Measurements from ENCODE around the gene PCYOX1L. TPM values are rescaled to one million over a fixed set of nuclear protein-coding genes. Genes with fewer than 3 reads are reported as not detected.
A peak's percentile ranks its signal among the peaks of the same experiment; 100 is the strongest.
"Not testable (repeated sequence)": the region's sequence is repeated elsewhere in the genome, so short reads cannot be mapped to it uniquely, and the experiment has no call there.

Gene PCYOX1L
- total RNA-seq, 2 donors from 2014 or later: 14.2 to 19.7 TPM

GRCh38 chr5:149388498-149389190, 30.8 kb downstream of the PCYOX1L start:
- ATAC-seq (no peak), DNase-seq (ENCODE audit: low spot score in 2 of 2) (no peak)
- Mint-ChIP-seq H3K27ac (no peak overlapping the region), H3K36me3 (no peaks in the 10 kb centered on the region), H3K9me3 (peaks cover 0 to 5% of the 10 kb centered on the region in 2 donors)

GRCh38 chr5:149389552-149390495, 32.0 kb downstream of the PCYOX1L start:
- DNase-seq (ENCODE audit: low spot score in 2 of 2) (no peak), ATAC-seq (no peak)
- Mint-ChIP-seq H3K9me3 (peaks cover 0 to 5% of the 10 kb centered on the region in 2 donors), H3K36me3 (no peaks in the 10 kb centered on the region), H3K27ac (no peak overlapping the region)

GRCh38 chr5:149391076-149391475, 33.2 kb downstream of the PCYOX1L start:
- not testable (repeated sequence) for DNase-seq (ENCODE audit: low spot score in 2 of 2); H3K27ac Mint-ChIP-seq; ATAC-seq; H3K9me3 Mint-ChIP-seq; H3K36me3 Mint-ChIP-seq

- ATAC-seq: no peak
- no peak for DNase-seq (ENCODE audit: low spot score in 2 of 2)
- Mint-ChIP-seq H3K9me3 (peaks cover 0 to 5% of the 10 kb centered on the region in 2 donors), H3K36me3 (no peaks in the 10 kb centered on the region), H3K27ac (no peak overlapping the region)
Measured at GRCh38 chr5:149391524-149391923, 33.7 kb downstream of the PCYOX1L start.

GRCh38 chr5:149392718-149393117, 34.9 kb downstream of the PCYOX1L start:
- H3K9me3 Mint-ChIP-seq: peaks cover 0 to 5% of the 10 kb centered on the region in 2 donors
- no peak overlapping the region for H3K27ac Mint-ChIP-seq
- ATAC-seq: peak in 1 of 2 donors; percentile 65
- no peak for DNase-seq (ENCODE audit: low spot score in 2 of 2)
- H3K36me3 Mint-ChIP-seq: no peaks in the 10 kb centered on the region

- not testable (repeated sequence) for ATAC-seq; H3K36me3 Mint-ChIP-seq; DNase-seq (ENCODE audit: low spot score in 2 of 2); H3K9me3 Mint-ChIP-seq; H3K27ac Mint-ChIP-seq
Measured at GRCh38 chr5:149394996-149395395, 37.1 kb downstream of the PCYOX1L start.

GRCh38 chr5:149397530-149397929, 39.7 kb downstream of the PCYOX1L start:
- ATAC-seq: no peak
- no peaks in the 10 kb centered on the region for H3K9me3 Mint-ChIP-seq
- H3K36me3 Mint-ChIP-seq: no peaks in the 10 kb centered on the region
- no peak for DNase-seq (ENCODE audit: low spot score in 2 of 2)
- H3K27ac Mint-ChIP-seq: no peak overlapping the region

- not testable (repeated sequence) for DNase-seq (ENCODE audit: low spot score in 2 of 2); ATAC-seq
Measured at GRCh38 chr5:149398747-149399266, 41.0 kb downstream of the PCYOX1L start.

GRCh38 chr5:149399775-149400174, 41.9 kb downstream of the PCYOX1L start:
- H3K36me3 Mint-ChIP-seq: no peaks in the 10 kb centered on the region
- no peak overlapping the region for H3K27ac Mint-ChIP-seq
- no peak for DNase-seq (ENCODE audit: low spot score in 2 of 2)
- no peaks in the 10 kb centered on the region for H3K9me3 Mint-ChIP-seq
- ATAC-seq: no peak

More at GRCh38 chr5:149398747-149399266, 41.0 kb downstream of the PCYOX1L start:
- not testable (repeated sequence) for H3K9me3 Mint-ChIP-seq, H3K27ac Mint-ChIP-seq, H3K36me3 Mint-ChIP-seq

- no peaks in the 10 kb centered on the region for H3K36me3 Mint-ChIP-seq
- H3K27ac Mint-ChIP-seq: no peak overlapping the region
- H3K9me3 Mint-ChIP-seq: no peaks in the 10 kb centered on the region
- ATAC-seq (no peak), DNase-seq (ENCODE audit: low spot score in 2 of 2) (no peak)
Measured at GRCh38 chr5:149400304-149400703, 42.5 kb downstream of the PCYOX1L start.

GRCh38 chr5:149401051-149401450, 43.2 kb downstream of the PCYOX1L start:
- Mint-ChIP-seq H3K36me3 (no peaks in the 10 kb centered on the region), H3K27ac (no peak overlapping the region), H3K9me3 (no peaks in the 10 kb centered on the region)
- DNase-seq (ENCODE audit: low spot score in 2 of 2) (no peak), ATAC-seq (no peak)

- ATAC-seq (no peak), DNase-seq (ENCODE audit: low spot score in 2 of 2) (no peak)
- Mint-ChIP-seq H3K9me3 (no peaks in the 10 kb centered on the region), H3K27ac (no peak overlapping the region), H3K36me3 (no peaks in the 10 kb centered on the region)
Measured at GRCh38 chr5:149402291-149402690, 44.4 kb downstream of the PCYOX1L start.

- Mint-ChIP-seq H3K36me3 (no peaks in the 10 kb centered on the region), H3K9me3 (no peaks in the 10 kb centered on the region), H3K27ac (no peak overlapping the region)
- no peak for DNase-seq (ENCODE audit: low spot score in 2 of 2)
- ATAC-seq: no peak
Measured at GRCh38 chr5:149403923-149404745, 46.3 kb downstream of the PCYOX1L start.

- ATAC-seq: no peak
- DNase-seq (ENCODE audit: low spot score in 2 of 2): no peak
- Mint-ChIP-seq H3K9me3 (no peaks in the 10 kb centered on the region), H3K36me3 (no peaks in the 10 kb centered on the region), H3K27ac (peak overlapping the region in 1 of 2 donors; percentile 9)
Measured at GRCh38 chr5:149404746-149405549, 47.1 kb downstream of the PCYOX1L start.

GRCh38 chr5:149405550-149406202, 47.8 kb downstream of the PCYOX1L start:
- DNase-seq (ENCODE audit: low spot score in 2 of 2) (no peak), ATAC-seq (no peak)
- Mint-ChIP-seq H3K27ac (no peak overlapping the region), H3K9me3 (no peaks in the 10 kb centered on the region), H3K36me3 (no peaks in the 10 kb centered on the region)

All from activated naive CD4-positive, alpha-beta T cell treated with anti-CD3 and anti-CD28 coated beads, Interleukin-2, amount 50 U/mL, for 72 hours (primary cell).